ENCODE data around the gene BOD1. TPM values are rescaled to one million over a fixed set of nuclear protein-coding genes. Genes with fewer than 3 reads are reported as not detected.

BOD1 gene
- polyA plus RNA-seq, 3 donors from 2014 or later: 4.0 to 12.1 (median 7.3) TPM

DNA sequence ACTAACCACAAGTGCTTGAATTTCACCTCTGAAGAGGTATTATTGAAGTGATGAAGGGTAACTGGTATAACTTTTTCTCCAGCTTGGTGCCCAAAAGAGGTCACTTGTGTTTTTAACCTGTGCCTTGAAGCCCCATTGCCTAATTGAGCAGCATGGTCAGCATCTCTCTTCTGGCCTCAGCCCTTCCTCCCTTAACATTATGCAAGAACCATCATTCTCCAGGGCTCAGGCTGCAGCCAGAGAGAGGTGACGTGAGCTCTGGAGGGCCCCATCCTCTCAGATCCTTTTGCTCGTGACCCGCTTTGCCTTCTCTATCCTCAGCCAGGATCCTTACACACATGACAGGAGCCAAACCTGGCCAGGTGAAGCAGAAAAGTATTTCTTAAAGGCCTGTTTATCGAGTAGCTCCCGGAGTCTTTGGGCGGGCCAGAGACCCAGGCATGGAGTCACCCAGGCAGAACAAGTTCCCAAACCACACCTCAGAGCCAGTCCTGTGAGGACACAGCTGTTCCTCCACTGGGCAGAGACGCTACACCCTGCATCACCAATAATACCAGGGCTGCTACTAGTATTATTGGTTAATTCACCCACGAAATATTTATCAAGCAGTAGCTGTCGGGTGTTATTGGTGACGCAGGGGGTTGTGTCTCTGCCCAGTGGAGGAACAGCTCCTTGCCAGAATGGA lies 29.6 kb upstream of the BOD1 start:
- H3K4me3 Mint-ChIP-seq: no peak overlapping the region
- no peak overlapping the region for H3K27ac Mint-ChIP-seq
- no peak for DNase-seq
- no peaks in the 10 kb centered on the region for H3K36me3 Mint-ChIP-seq
- peaks cover 4 to 10% (median 7%) of the 10 kb centered on the region in 3 donors for H3K27me3 Mint-ChIP-seq (ENCODE audit: low read depth in 3 of 3)
- no peaks in the 10 kb centered on the region for H3K9me3 Mint-ChIP-seq
- H3K4me1 Mint-ChIP-seq: no peaks in the 10 kb centered on the region

DNA sequence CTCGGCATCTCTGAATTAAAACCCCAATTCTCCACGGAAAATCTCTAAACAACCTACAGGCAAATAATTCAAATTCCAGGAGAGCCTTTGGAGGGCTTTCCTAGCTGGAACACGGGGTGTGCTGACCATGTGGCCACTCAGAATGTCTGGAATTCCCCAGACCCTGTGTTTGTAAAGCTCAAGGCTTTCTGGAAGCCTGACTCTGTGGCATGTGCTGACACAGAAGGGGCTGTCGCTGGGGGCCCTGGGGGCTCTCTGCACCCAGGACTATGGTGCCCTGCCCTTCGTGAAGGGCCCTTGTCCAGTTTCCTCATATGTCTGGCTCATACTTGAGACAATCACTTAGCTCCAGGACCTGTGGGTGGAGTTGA lies 29.0 kb upstream of the BOD1 start:
- Mint-ChIP-seq H3K4me3 (no peak overlapping the region), H3K27ac (no peak overlapping the region), H3K9me3 (no peaks in the 10 kb centered on the region), H3K27me3 (ENCODE audit: low read depth in 3 of 3) (peaks cover 2 to 7% (median 6%) of the 10 kb centered on the region in 3 donors), H3K4me1 (no peaks in the 10 kb centered on the region), H3K36me3 (no peaks in the 10 kb centered on the region)
- no peak for DNase-seq

DNA sequence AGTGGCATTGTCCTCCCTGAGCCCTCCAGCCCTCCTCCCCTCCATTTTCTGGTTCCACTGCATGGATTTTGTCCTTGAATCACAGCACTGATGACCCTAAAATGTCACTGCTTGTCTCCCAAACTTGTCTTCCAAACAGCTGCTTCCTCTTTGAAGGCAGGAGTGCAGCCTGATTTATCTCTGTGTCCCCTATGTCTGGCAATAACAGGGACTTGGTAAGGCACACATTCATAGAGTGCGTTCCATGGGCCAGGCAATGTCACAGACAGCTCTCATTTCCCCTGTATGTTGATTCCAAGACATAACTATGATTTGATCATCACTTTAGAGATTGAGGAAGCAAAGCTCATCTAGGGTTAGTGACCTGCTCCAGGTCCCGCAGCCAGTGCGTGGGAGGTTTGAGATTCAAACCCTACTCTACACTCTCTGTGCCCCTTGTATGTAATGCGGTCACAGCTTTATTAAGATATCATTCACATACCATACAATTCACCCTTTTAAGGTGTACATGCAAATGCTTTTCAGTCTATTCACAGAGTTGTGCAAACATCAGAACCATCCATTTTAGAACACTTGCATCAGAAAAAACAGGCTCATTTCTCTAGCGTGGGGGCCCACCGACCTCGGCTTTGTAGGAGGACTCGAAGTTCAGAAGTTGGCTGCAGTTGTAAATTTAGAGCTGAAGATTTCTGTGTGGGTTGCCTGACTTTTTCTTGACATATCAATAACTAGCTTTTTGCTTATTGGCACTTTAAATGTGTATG lies 28.4 kb upstream of the BOD1 start:
- H3K27ac Mint-ChIP-seq: no peak overlapping the region

DNA sequence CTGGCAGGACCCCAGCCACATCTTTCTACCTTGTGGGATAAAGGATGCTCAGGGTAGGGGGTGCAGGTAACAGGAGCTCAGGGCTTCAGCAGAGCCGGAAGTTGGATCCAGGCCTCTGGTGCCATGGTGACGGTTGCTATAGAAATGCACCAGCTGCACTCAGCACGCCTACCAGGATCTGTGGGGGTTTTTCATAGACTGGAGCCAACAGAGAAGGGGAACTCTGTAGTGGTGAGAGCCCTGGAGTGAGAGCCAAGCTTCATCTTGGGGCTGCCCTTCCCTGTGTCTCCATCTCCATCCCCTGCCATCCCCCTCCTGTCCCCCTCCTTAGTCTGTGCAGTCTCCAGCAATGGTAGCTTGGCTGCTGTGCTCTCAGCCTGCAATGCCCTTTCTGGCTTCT lies 27.5 kb upstream of the BOD1 start:
- Mint-ChIP-seq H3K27ac (no peak overlapping the region), H3K4me3 (no peak overlapping the region), H3K4me1 (no peaks in the 10 kb centered on the region), H3K9me3 (no peaks in the 10 kb centered on the region), H3K36me3 (no peaks in the 10 kb centered on the region), H3K27me3 (ENCODE audit: low read depth in 3 of 3) (peaks cover 2 to 7% (median 6%) of the 10 kb centered on the region in 3 donors)
- DNase-seq: no peak

More for the DNA sequence above, 28.4 kb upstream of the BOD1 start:
- Mint-ChIP-seq H3K4me1 (no peaks in the 10 kb centered on the region), H3K27me3 (ENCODE audit: low read depth in 3 of 3) (peaks cover 2 to 7% (median 6%) of the 10 kb centered on the region in 3 donors), H3K4me3 (no peak overlapping the region), H3K9me3 (no peaks in the 10 kb centered on the region), H3K36me3 (no peaks in the 10 kb centered on the region)
- DNase-seq: no peak

DNA sequence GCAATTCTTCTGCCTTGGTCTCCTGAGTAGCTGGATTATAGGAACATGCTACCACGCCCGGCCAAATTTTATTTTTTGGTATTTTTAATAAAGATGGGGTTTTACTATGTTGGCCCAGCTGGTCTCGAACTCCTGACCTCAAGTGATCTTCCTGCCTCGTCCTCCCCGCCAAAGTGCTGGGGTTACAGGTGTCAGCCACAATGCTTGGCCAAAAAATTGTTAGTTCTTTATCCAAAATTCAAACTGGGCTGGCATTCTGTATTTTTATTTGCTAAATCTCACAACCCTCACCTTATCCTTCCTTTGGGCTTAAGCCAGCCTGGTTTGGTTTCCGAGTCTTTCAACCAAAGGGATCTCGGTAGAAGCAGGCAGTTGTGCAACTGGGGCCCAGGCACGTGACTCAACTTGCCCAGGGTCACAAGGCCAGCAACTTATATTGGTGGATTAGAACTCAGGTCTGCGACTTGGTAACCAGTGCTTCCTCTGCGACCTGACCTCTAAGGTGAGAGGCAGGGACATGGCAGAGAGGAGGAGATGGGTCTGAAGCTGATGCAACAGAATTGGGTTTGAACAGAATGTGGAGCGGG lies 26.5 kb upstream of the BOD1 start:
- Mint-ChIP-seq H3K27me3 (ENCODE audit: low read depth in 3 of 3) (peaks cover 2 to 6% (median 5%) of the 10 kb centered on the region in 3 donors), H3K27ac (no peak overlapping the region), H3K9me3 (no peaks in the 10 kb centered on the region), H3K4me1 (no peaks in the 10 kb centered on the region), H3K36me3 (no peaks in the 10 kb centered on the region), H3K4me3 (no peak overlapping the region)
- no peak for DNase-seq

DNA sequence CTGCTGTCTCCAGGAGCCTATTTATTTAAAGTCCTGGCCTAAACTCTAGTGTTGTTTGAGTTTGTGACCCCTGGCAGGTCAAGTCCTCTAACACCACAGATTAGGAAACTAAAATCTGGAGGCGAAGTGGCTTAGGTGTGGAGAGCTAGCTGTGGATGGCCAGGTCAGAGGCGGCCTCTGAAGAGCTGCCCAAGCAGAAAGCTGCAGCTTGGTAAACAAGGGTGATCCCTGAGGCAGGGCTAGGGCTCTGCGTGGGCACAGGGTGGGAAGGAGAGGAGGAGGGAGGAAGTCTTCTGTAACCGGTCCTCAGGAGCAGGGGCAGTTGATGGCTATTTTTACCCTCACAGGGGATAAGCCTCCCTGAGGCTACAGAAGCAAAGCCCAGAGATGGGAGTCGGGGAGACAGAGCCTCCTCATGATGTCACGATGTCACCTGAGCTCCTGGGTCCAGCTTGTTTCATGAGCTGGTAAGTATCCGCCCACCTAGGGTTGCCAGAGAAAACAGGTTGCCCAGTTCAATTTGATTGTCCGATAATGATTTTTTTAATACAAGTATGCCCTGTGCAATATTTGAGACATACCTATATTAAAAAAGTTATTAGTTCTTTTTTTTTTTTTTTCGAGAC lies 25.9 kb upstream of the BOD1 start:
- no peak overlapping the region for H3K27ac Mint-ChIP-seq
- no peak for DNase-seq
- no peaks in the 10 kb centered on the region for H3K36me3 Mint-ChIP-seq
- H3K27me3 Mint-ChIP-seq (ENCODE audit: low read depth in 3 of 3): peaks cover 2 to 6% (median 5%) of the 10 kb centered on the region in 3 donors
- H3K4me1 Mint-ChIP-seq: no peaks in the 10 kb centered on the region
- no peaks in the 10 kb centered on the region for H3K9me3 Mint-ChIP-seq
- no peak overlapping the region for H3K4me3 Mint-ChIP-seq

DNA sequence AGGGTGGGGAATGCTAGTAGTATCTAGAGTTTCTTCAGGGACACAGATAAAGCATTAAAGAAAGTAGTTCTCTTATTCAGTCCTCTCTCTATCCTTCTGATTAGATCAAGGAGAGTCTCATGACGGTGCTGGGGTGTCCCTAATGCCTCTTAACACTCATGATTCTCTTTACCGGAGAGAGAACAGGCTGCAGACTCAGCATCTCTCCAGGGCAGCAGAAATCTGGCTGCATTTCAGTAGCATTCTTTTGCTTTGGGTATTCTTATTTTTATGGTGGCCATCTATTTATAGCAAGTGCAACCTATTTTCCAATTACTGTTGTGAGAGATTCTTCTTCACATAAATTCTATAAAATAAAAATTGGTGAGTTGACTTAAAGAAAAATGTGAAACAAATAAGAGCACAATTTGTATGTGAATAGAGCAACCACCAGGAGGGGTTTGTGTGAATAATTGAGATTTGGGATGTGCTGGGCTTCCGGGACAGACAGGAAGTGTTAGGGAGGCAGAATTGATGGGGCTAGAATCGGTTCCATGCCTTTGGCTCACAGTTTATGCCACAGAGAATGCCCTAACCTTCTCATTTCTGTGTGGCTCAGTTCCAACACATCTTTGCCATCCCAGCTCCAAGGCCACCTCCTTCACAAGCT lies 23.8 kb upstream of the BOD1 start:
- H3K4me3 Mint-ChIP-seq: no peak overlapping the region
- no peak for DNase-seq
- H3K36me3 Mint-ChIP-seq: no peaks in the 10 kb centered on the region
- peaks cover 2 to 5% (median 3%) of the 10 kb centered on the region in 3 donors for H3K27me3 Mint-ChIP-seq (ENCODE audit: low read depth in 3 of 3)
- H3K4me1 Mint-ChIP-seq: no peaks in the 10 kb centered on the region
- no peaks in the 10 kb centered on the region for H3K9me3 Mint-ChIP-seq
- no peak overlapping the region for H3K27ac Mint-ChIP-seq

DNA sequence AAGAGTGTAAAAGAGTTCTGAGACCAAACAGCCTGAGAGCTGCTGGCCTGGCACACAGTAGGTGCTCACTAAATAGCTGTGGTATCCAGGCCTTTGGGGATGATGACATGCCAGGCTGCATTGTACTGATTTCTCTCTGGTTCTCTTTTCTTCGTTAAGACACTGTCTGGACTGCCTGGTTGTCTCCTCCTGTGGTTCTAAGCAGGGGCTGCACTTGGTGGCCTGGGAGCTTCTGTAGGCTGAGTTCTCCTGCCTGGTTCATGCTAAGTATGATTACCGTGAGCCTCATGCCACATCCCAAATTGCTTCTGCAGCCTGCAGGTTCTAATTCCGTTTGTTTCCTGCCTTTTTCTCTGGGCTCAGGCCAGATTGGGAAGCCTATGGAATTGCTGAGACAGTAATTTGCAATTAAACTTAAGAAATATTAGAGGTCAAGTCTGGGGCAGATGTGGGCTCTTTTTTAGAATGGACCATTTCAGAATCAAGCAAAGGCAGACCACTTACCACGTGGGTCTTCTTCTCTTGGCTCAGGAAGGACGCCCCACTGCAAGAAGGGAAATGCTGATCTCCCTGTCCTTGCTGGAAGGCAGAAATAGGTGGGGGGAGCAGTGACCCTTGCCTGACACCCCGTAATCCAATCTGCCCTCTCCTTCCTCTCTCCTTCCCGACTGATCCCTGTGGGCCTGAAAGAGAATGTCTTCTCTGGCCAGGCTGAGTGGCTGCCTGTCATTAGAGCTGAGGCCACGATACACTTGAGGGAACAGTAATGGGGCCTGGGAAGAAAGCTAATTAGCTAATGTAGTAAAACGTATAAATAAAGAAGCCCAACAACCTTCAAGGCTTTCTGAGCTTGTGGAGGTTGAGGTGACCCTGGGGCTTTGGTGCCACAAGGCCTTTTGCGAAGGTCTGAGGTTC lies 21.9 kb upstream of the BOD1 start:
- no peak for DNase-seq
- H3K27me3 Mint-ChIP-seq (ENCODE audit: low read depth in 3 of 3): peaks cover 0 to 3% (median 0%) of the 10 kb centered on the region in 3 donors
- H3K9me3 Mint-ChIP-seq: no peaks in the 10 kb centered on the region
- H3K36me3 Mint-ChIP-seq: no peaks in the 10 kb centered on the region
- no peak overlapping the region for H3K27ac Mint-ChIP-seq
- H3K4me3 Mint-ChIP-seq: no peak overlapping the region
- no peaks in the 10 kb centered on the region for H3K4me1 Mint-ChIP-seq

DNA sequence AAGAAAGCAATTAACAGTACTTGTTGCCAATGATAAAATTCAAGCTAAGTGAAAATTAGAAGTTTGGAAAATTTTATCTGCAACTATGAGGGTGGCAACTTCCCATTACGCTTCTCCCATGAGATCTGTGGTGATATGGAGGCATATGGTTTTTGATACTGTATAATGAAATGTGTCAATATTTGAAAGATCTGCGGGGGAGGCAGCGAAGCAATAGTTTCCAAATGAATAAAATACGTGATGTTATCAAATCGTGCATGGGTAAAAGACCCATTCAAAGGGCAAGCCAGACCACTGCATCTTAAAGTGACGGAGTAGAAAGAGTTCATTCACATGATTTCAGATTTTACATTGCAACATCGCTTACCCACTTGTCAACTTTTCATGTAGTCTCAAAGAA lies 20.9 kb upstream of the BOD1 start:
- H3K4me1 Mint-ChIP-seq: no peaks in the 10 kb centered on the region
- no peaks in the 10 kb centered on the region for H3K9me3 Mint-ChIP-seq
- H3K4me3 Mint-ChIP-seq: no peak overlapping the region
- DNase-seq: no peak
- no peak overlapping the region for H3K27ac Mint-ChIP-seq
- no peaks in the 10 kb centered on the region for H3K36me3 Mint-ChIP-seq
- H3K27me3 Mint-ChIP-seq (ENCODE audit: low read depth in 3 of 3): peaks cover 0 to 4% (median under 1%) of the 10 kb centered on the region in 3 donors

DNA sequence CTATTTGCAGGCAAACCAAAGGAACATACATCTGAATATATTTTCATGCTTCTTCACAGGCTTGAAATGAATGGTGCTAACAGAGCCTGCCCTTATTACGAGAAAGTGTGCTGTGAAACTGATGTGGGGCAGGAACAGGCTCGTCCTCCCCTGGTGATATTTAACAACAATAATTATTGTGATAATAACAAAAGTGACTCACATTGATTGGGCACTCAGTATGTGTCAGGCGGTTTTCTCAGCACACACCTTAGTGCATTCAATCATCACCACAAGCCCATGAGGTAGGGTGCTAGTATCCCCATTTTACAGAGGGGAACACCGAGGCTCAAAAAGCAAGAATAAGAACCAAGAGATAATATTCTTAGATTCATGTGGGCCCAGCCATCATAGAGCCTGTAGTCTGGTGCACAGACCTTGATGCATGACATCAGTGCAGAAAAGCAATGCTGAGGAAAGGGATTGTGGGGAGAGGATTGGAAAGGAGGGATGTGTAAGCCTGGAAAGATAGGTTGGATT lies 18.1 kb upstream of the BOD1 start:
- DNase-seq: no peak
- no peak overlapping the region for H3K27ac Mint-ChIP-seq
- peaks cover 0 to 4% (median 2%) of the 10 kb centered on the region in 3 donors for H3K27me3 Mint-ChIP-seq (ENCODE audit: low read depth in 3 of 3)
- H3K9me3 Mint-ChIP-seq: no peaks in the 10 kb centered on the region
- no peaks in the 10 kb centered on the region for H3K36me3 Mint-ChIP-seq
- no peaks in the 10 kb centered on the region for H3K4me1 Mint-ChIP-seq
- H3K4me3 Mint-ChIP-seq: no peak overlapping the region

DNA sequence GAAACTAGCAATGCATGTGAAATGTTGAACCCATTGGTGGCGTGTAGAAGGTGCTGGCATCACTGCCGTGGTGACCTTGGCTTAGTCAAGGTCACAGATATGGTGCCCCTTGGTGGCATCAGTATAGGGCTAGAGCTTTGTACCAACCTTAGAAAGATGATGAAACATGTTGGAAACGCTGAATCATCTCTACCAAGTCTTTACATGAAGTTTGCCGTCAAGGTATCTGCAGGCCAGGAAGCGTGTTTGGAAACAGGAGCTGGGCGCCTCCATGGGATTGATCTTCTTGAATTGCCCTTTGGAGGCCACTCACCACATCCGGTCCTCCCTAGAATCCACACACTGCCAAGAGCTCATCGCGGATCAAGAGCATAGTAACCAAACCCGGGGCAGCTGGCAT lies 16.9 kb upstream of the BOD1 start:
- H3K4me1 Mint-ChIP-seq: no peaks in the 10 kb centered on the region
- no peak overlapping the region for H3K4me3 Mint-ChIP-seq
- peaks cover 0 to 7% (median 5%) of the 10 kb centered on the region in 3 donors for H3K27me3 Mint-ChIP-seq (ENCODE audit: low read depth in 3 of 3)
- H3K9me3 Mint-ChIP-seq: no peaks in the 10 kb centered on the region
- H3K27ac Mint-ChIP-seq: no peak overlapping the region
- DNase-seq: no peak
- H3K36me3 Mint-ChIP-seq: no peaks in the 10 kb centered on the region

DNA sequence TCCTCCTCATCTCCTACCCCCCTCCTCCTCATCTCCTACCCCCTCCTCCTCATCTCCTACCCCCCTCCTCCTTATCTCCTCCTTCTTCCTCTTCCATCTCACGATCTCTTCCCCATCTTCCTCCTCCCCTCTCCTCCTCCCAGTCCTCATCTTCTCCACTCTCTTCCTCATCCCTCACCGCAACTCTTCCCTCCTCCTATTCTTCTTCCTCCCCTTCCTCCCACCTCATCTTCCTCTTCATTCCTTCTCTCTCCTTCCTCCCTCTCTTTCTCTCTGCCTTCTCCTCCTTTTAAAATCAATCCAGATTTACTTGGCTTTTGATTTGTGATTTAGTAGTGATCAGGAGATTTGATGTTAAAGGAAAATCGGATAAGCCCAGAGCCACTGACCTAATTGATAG lies 15.0 kb upstream of the BOD1 start:
- no peaks in the 10 kb centered on the region for H3K36me3 Mint-ChIP-seq
- no peak overlapping the region for H3K4me3 Mint-ChIP-seq
- no peak for DNase-seq
- H3K9me3 Mint-ChIP-seq: no peaks in the 10 kb centered on the region
- H3K4me1 Mint-ChIP-seq: no peaks in the 10 kb centered on the region
- H3K27ac Mint-ChIP-seq: no peak overlapping the region
- H3K27me3 Mint-ChIP-seq (ENCODE audit: low read depth in 3 of 3): peaks cover 0 to 7% (median 5%) of the 10 kb centered on the region in 3 donors
